Vagina (tissue), 2 donors: ENCODE data around the gene ZNF423. TPM values are rescaled to one million over a fixed set of nuclear protein-coding genes. Genes with fewer than 3 reads are reported as not detected.

Experiments used
- DNase-seq, 2 donors: peaks; one replicate each; pipeline ENCODE4 v3.0.0-alpha.2; 2017; ENCODE audit errors: extremely low spot score in 2 of 2
- H3K27ac ChIP-seq: fragments of 200-600 bp; sonication (generic); one replicate; pipeline ENCODE4 v1.5.1; 2019
- H3K27me3 ChIP-seq: fragments of 200-600 bp; sonication (generic); one replicate; pipeline ENCODE4 v1.5.1; 2019
- H3K36me3 ChIP-seq, 2 donors: fragments of 200-600 bp; sonication (generic); one replicate each; pipeline ENCODE4 v1.5.1; 2017 to 2019
- H3K4me1 ChIP-seq: fragments of 200-600 bp; sonication (generic); one replicate; pipeline ENCODE4 v1.5.1; 2019
- H3K4me3 ChIP-seq, 2 donors: fragments of 200-600 bp; sonication (generic); 1 replicate in 1 of 2; 2 replicates in 1 of 2; pipeline ENCODE4 v1.5.1; 2016 to 2019
- H3K9me3 ChIP-seq: fragments of 200-600 bp; sonication (generic); one replicate; pipeline ENCODE4 v1.5.1; 2019
- POLR2A ChIP-seq, 2 donors: fragments of 450-650 bp; IDR thresholded peaks; one replicate each; pipeline ENCODE4 v1.6.1; 2017; ENCODE audit warnings: antibody characterized with exemption in 2 of 2, mild to moderate bottlenecking in 2 of 2, moderate library complexity in 2 of 2
- POLR2AphosphoS5 ChIP-seq, 2 donors: sonication (generic); formaldehyde crosslinking; IDR thresholded peaks; one replicate each; pipeline ENCODE4 v1.9.0; 2017; ENCODE audit warnings: antibody characterized with exemption in 2 of 2, mild to moderate bottlenecking in 2 of 2, low read depth in 1 of 2; ENCODE audit not compliant: insufficient read depth in 1 of 2
- intact Hi-C: fragments of 100-400 bp; cut with DNase I; formaldehyde crosslinking; loops from one replicate; pipeline ENCODE4 v1.15.1; 2023
- total RNA-seq: library from RNA; depleted of rRNA; stranded (reverse); fragments of >200 nt; gene quantifications from one replicate; pipeline ENCODE4 v1.2.3, GENCODE V29; 2016
- TF ChIP-seq, protein P1 (sequence below), 3 experiments: fragments of 450-650 bp in 2 of 3; fragments of 200-600 bp in 1 of 3; sonication (generic) in 1 of 3; IDR thresholded peaks; one replicate each; pipeline ENCODE4 v1.5.1; 2017 to 2019; ENCODE audit warnings: antibody characterized with exemption in 3 of 3, mild to moderate bottlenecking in 2 of 3, moderate library complexity in 2 of 3

Gene ZNF423
- total RNA-seq, 1 donor from 2014 or later, result 10.3 TPM

DNA sequence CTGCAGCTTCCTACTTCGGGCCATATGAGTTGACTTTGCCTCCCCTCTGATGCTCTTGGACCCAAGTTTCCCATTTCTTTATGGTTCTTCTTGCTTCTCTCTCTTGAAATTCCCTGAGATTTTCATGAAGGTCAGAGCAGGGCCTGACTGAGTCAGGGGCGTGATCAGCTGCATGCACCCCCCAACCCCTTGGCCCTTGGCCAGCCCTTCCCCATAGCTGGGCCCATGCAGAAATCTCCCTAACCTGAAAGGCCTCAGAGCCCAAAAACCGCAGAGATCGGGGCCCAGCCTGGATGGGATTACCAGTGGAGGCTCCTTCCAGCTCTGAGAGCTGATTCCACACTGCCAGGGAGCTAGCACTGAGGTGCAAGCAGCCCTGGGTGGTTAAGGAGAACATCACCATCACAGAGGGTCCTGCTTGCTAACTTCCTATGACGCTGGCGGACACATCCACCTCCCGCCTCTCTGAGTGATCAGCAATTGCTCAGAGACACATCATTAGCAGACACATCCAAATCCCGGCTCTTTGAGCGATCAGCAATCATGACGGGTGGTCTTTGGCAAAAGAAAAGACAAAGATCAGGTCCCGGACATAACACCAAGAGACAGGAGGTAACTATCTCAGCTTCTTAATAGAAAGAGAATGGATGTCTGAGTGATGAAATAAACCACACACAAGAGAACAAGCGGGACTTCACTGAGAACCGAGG is 320.9 kb downstream of the ZNF423 start:
- intact Hi-C loops, result no loop called here
- Histone ChIP-seq H3K9me3 (no peaks in the 10 kb centered on the region), H3K4me1 (no peaks in the 10 kb centered on the region), H3K27ac (no peak overlapping the region), H3K36me3 (no peaks in the 10 kb centered on the region), H3K4me3 (no peak overlapping the region), H3K27me3 (no peaks in the 10 kb centered on the region)
- DNase-seq, result no peak
- TF ChIP-seq, protein P1, sequence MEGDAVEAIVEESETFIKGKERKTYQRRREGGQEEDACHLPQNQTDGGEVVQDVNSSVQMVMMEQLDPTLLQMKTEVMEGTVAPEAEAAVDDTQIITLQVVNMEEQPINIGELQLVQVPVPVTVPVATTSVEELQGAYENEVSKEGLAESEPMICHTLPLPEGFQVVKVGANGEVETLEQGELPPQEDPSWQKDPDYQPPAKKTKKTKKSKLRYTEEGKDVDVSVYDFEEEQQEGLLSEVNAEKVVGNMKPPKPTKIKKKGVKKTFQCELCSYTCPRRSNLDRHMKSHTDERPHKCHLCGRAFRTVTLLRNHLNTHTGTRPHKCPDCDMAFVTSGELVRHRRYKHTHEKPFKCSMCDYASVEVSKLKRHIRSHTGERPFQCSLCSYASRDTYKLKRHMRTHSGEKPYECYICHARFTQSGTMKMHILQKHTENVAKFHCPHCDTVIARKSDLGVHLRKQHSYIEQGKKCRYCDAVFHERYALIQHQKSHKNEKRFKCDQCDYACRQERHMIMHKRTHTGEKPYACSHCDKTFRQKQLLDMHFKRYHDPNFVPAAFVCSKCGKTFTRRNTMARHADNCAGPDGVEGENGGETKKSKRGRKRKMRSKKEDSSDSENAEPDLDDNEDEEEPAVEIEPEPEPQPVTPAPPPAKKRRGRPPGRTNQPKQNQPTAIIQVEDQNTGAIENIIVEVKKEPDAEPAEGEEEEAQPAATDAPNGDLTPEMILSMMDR (IDR thresholded peaks at IDR 0.05), result no peak
- no peak for TF ChIP-seq POLR2AphosphoS5 (IDR thresholded peaks at IDR 0.05; ENCODE audit: insufficient read depth in 1 of 2, low read depth in 1 of 2)
- TF ChIP-seq POLR2A (IDR thresholded peaks at IDR 0.05), result no peak

DNA sequence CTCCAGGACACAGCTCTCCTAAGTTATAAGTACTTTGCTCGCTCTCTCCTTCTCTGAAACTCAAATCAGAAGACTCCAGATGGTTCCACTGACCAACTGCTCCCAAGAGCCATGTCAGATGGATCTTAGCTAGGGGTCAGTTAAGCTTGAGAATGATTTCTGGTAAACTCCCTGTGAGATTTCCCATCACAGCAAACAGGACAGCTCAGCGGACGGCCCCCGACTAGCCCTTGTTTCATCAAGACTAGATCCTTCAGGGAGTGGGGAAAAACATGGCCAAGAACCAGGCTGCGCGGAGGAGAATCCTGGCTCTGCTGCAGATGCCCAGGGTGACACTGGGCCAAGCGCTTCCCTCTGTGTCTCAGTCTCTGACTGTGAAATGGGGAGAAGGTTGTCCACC is 322.5 kb downstream of the ZNF423 start:
- Histone ChIP-seq H3K4me1 (peaks cover 6% of the 10 kb centered on the region), H3K9me3 (no peaks in the 10 kb centered on the region), H3K27ac (no peak overlapping the region), H3K4me3 (no peak overlapping the region), H3K27me3 (no peaks in the 10 kb centered on the region), H3K36me3 (no peaks in the 10 kb centered on the region)
- intact Hi-C loops, result no loop called here
- TF ChIP-seq POLR2AphosphoS5 (IDR thresholded peaks at IDR 0.05; ENCODE audit: insufficient read depth in 1 of 2, low read depth in 1 of 2) (no peak), POLR2A (IDR thresholded peaks at IDR 0.05) (no peak)
- TF ChIP-seq, protein P1 (IDR thresholded peaks at IDR 0.05), result no peak
- DNase-seq, result no peak

DNA sequence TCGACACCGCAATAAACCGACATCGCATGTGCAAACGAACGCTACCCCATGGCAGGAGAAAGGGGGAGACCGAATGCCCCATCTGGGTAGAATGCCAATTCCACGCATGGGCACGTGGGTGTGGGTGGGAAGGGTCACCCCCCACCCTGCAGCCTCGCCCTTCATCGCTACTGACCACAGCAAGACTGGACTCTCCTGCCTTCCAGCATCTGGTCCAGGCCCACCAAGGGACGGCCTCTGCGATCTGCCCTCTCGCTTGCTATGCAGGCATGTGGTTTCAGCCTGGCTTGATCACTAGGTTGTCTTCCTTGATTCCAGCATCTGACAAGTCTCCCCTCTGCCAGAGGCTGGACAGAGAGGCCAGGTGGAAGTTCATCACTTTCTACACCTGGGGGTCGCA is 323.0 kb downstream of the ZNF423 start:
- H3K27ac ChIP-seq, result no peak overlapping the region
- no peak for DNase-seq
- peaks cover 9% of the 10 kb centered on the region for H3K4me1 ChIP-seq
- TF ChIP-seq POLR2A (IDR thresholded peaks at IDR 0.05) (no peak), POLR2AphosphoS5 (IDR thresholded peaks at IDR 0.05; ENCODE audit: insufficient read depth in 1 of 2, low read depth in 1 of 2) (no peak)
- TF ChIP-seq, protein P1 (IDR thresholded peaks at IDR 0.05), result no peak
- H3K36me3 ChIP-seq, result no peaks in the 10 kb centered on the region
- no peaks in the 10 kb centered on the region for H3K27me3 ChIP-seq
- intact Hi-C loops, result no loop called here
- H3K9me3 ChIP-seq, result no peaks in the 10 kb centered on the region
- H3K4me3 ChIP-seq, result no peak overlapping the region

DNA sequence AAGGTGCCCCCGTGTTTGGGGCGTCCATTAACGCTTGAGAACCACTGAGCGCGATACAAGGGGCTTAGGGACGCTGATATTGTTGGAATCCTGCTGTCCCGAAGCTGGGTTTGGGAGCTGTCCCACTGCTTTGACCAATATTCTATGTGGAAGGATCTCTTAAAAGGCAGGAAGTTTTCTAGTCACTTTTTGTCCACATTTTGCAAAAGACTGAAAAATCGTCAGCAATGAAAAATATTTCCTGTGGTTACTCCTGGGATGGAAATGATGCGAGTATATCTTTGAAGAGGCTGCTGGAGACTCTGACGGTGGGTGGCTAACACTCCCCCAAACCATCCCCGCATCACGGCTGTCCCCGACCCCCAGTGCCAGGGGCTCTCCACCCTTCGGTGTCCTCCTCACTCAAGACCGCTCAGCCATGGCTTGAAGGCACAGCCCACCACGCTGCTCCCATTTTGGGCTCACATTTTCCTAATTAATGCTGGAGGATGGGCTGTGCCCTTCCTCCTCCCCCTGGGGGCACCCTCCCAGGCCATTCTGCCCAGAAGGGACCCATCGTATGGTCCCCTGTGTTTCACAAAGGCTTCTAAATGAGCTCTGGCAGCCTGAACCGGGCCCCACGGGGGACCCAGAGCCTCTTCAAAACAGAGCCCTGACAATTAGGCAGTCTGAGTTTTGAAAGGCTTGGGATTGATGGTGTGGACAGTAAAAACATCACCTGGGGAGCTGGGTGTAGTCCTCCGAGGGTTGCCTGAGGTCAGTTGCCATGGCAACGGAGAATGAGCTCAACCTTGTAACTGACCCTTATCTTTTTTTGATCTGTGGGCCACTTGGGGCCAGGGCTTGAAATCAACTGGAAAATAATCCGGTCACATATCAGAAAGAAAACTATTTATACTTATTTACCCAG is 323.7 kb downstream of the ZNF423 start:
- no peaks in the 10 kb centered on the region for H3K27me3 ChIP-seq
- H3K27ac ChIP-seq, result no peak overlapping the region
- no peak for TF ChIP-seq POLR2AphosphoS5 (IDR thresholded peaks at IDR 0.05; ENCODE audit: insufficient read depth in 1 of 2, low read depth in 1 of 2)
- TF ChIP-seq, protein P1 (IDR thresholded peaks at IDR 0.05), result no peak
- no peak for TF ChIP-seq POLR2A (IDR thresholded peaks at IDR 0.05)
- intact Hi-C loops, result no loop called here
- no peak for DNase-seq
- peaks cover 15% of the 10 kb centered on the region for H3K4me1 ChIP-seq
- no peaks in the 10 kb centered on the region for H3K36me3 ChIP-seq
- H3K9me3 ChIP-seq, result no peaks in the 10 kb centered on the region
- H3K4me3 ChIP-seq, result no peak overlapping the region
